HCT116 (cell line): ENCODE measurements around the gene GNG12. TPM values are rescaled to one million over a fixed set of nuclear protein-coding genes. Genes with fewer than 3 reads are reported as not detected.

ENCODE experiments used
- ATAC-seq: fragments of 200-7000 bp; cut with Tn5 transposase; 2 replicates; pipeline ENCODE4 v1.9.1; 2020; ENCODE audit warnings: mild to moderate bottlenecking, moderate library complexity
- BruUV-seq: library from RNA; stranded (reverse); fragments of 400-500 nt; replicated peaks from 2 replicates; lab custom pipeline; 2021; lab: Mats Ljungman, UMichigan
- CTCF ChIA-PET: fragments of 300-600 bp; sonication (Branson Sonifier 250); formaldehyde crosslinking; loops from one replicate; lab custom pipeline; 2021; ENCODE audit warnings: antibody characterized with exemption; lab: Charles Lee
- POLR2A ChIA-PET: fragments of 300-600, 350-600 bp; sonication (Branson Sonifier 250); formaldehyde crosslinking; loops from one replicate; lab custom pipeline; 2021; ENCODE audit warnings: antibody characterized with exemption; lab: Charles Lee
- RAD21 ChIA-PET, 2 experiments: fragments of 300-600 bp; sonication (Branson Sonifier 250); formaldehyde crosslinking; loops; one replicate each; lab custom pipeline; 2023; ENCODE audit warnings: low total read pairs in 2 of 2; ENCODE audit not compliant: uncharacterized antibody in 2 of 2, unreplicated experiment in 2 of 2, low non-redundant PET in 1 of 2; lab: Charles Lee
- DNase-seq: peaks from one replicate; pipeline ENCODE4 v3.0.0-alpha.2; 2010; ENCODE audit warnings: low read depth, low spot score
- H2AFZ ChIP-seq: fragments of 200-600 bp; shearing (Covaris generic), sonication (generic); 2 replicates; pipeline ENCODE4 v1.6.1; 2017; ENCODE audit warnings: low read depth, mixed run types, mixed read lengths, antibody characterized with exemption, low read length; ENCODE audit not compliant: poor library complexity, severe bottlenecking
- H3K27ac ChIP-seq: 2 replicates; pipeline ENCODE4 v1.5.1; 2012; ENCODE audit warnings: low read depth, low read length
- H3K27me3 ChIP-seq: fragments of 200-600 bp; sonication (generic); 2 replicates; pipeline ENCODE4 v1.6.1; 2016; ENCODE audit warnings: mixed run types, low read length, mixed read lengths; ENCODE audit not compliant: insufficient read depth
- H3K36me3 ChIP-seq, 2 experiments: fragments of 200-500 bp in 1 of 2; fragments of 200-600 bp in 1 of 2; sonication (Bioruptor generic) in 1 of 2; sonication (generic) in 1 of 2; 2 replicates each; pipeline versions ENCODE4 v1.5.1 to v1.6.1; 2014 to 2016; ENCODE audit warnings: low read length in 2 of 2, inconsistent platforms in 1 of 2, mixed read lengths in 1 of 2, mixed run types in 1 of 2; ENCODE audit not compliant: insufficient read depth in 2 of 2, control insufficient read depth in 1 of 2
- H3K4me1 ChIP-seq, 2 experiments: fragments of 200-600 bp in 1 of 2; sonication (generic) in 1 of 2; 2 replicates each; pipeline versions ENCODE4 v1.5.1 to v1.6.1; 2012 to 2017; ENCODE audit warnings: low read length in 2 of 2, inconsistent platforms in 1 of 2, mild to moderate bottlenecking in 1 of 2, mixed read lengths in 1 of 2, mixed run types in 1 of 2, moderate library complexity in 1 of 2; ENCODE audit not compliant: insufficient read depth in 2 of 2, control insufficient read depth in 1 of 2
- H3K4me2 ChIP-seq: fragments of 200-600 bp; sonication (generic); 2 replicates; pipeline ENCODE4 v1.6.1; 2017; ENCODE audit warnings: mixed run types, low read length, mixed read lengths
- H3K4me3 ChIP-seq, 2 experiments: fragments of 200-600 bp in 1 of 2; sonication (generic) in 1 of 2; replicated peaks in 1 of 2; 2 replicates each; pipeline ENCODE4 v1.5.1; 2011 to 2016; ENCODE audit warnings: low read length in 2 of 2, control low read depth in 1 of 2, low read depth in 1 of 2, mild to moderate bottlenecking in 1 of 2, mixed read lengths in 1 of 2, mixed run types in 1 of 2
- H3K79me2 ChIP-seq: fragments of 200-600 bp; sonication (generic); 2 replicates; pipeline ENCODE4 v1.6.1; 2017; ENCODE audit warnings: mild to moderate bottlenecking, mixed run types, low read length, moderate library complexity, mixed read lengths; ENCODE audit not compliant: insufficient read depth
- H3K9ac ChIP-seq: fragments of 200-600 bp; sonication (generic); 2 replicates; pipeline ENCODE4 v1.6.1; 2016; ENCODE audit warnings: low read length, mixed read lengths
- H3K9me2 ChIP-seq: fragments of 200-600 bp; sonication (generic), shearing (Covaris generic); 2 replicates; pipeline ENCODE4 v1.6.1; 2017; ENCODE audit warnings: mixed run types, mild to moderate bottlenecking, moderate library complexity; ENCODE audit not compliant: insufficient read depth
- H3K9me3 ChIP-seq, 2 experiments: fragments of 200-500 bp in 1 of 2; fragments of 200-600 bp in 1 of 2; sonication (Bioruptor generic) in 1 of 2; sonication (generic) in 1 of 2; 2 replicates each; pipeline ENCODE4 v1.6.1; 2014 to 2017; ENCODE audit warnings: low read length in 2 of 2, mixed read lengths in 2 of 2, inconsistent platforms in 1 of 2, low read depth in 1 of 2, mild to moderate bottlenecking in 1 of 2, mixed run types in 1 of 2, moderate library complexity in 1 of 2; ENCODE audit not compliant: control insufficient read depth in 1 of 2, insufficient read depth in 1 of 2
- H4K20me1 ChIP-seq: fragments of 200-600 bp; sonication (generic), shearing (Covaris generic); 2 replicates; pipeline ENCODE4 v1.6.1; 2017; ENCODE audit warnings: mixed run types, mild to moderate bottlenecking, moderate library complexity; ENCODE audit not compliant: insufficient read depth
- FOSL1 ChIP-seq: IDR thresholded peaks from 2 replicates; pipeline ENCODE4 v1.6.1; 2012; ENCODE audit warnings: low read depth
- JUND ChIP-seq: IDR thresholded peaks from 2 replicates; pipeline ENCODE4 v1.6.1; 2012
- POLR2AphosphoS5 ChIP-seq: IDR thresholded peaks from 2 replicates; pipeline ENCODE4 v1.6.1; 2011; ENCODE audit warnings: mild to moderate bottlenecking, low read depth, low read length, moderate library complexity
- SIN3A ChIP-seq: IDR thresholded peaks from 2 replicates; pipeline ENCODE4 v1.6.1; 2012; ENCODE audit warnings: low read depth
- SP1 ChIP-seq: IDR thresholded peaks from 2 replicates; pipeline ENCODE4 v1.6.1; 2012; ENCODE audit warnings: low read depth
- intact Hi-C: fragments of 100-400 bp; cut with micrococcal nuclease; formaldehyde crosslinking; loops from 2 replicates; pipeline ENCODE4 v1.10.0; 2022
- total RNA-seq: library from RNA; stranded (reverse); gene quantifications from one replicate; pipeline ENCODE4 v1.2.1, GENCODE V29; 2021; ENCODE audit not compliant: unreplicated experiment
- TF ChIP-seq, protein P1 (sequence below): IDR thresholded peaks from 2 replicates; pipeline ENCODE4 v1.6.1; 2012; ENCODE audit warnings: low read depth
- TF ChIP-seq, protein P2 (sequence below): IDR thresholded peaks from 2 replicates; pipeline ENCODE4 v1.6.1; 2012

The GNG12 gene
- total RNA-seq, 1 experiment from 2014 or later = 49.6 TPM

DNA sequence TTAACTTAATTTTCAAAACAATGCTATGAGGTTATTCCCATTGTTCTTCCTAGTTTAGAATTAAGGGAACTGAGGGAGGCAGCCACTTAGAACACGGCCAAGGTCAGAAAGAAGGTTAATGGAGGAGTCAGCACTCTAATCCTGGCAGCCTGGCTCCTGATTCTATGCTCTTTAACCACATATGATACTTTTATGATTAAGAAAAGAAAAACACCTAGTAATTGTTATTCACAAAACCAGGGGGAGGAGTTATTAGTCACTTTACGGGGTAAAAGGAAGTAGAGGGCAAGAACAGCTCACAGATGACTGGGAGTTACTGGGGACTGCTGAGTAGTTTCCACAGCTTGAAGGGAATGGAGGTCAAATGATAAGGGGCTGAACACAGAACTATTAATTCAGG is 109.6 kb downstream of the GNG12 start:
- Histone ChIP-seq H3K27me3 (no peaks in the 10 kb centered on the region), H3K9me2 (no peaks in the 10 kb centered on the region), H3K27ac (no peak overlapping the region), H3K4me2 (peak overlapping the region; percentile 61), H3K4me1 (peaks cover 31 to 61% of the 10 kb centered on the region in 2 experiments), H3K9me3 (no peaks in the 10 kb centered on the region), H3K79me2 (no peaks in the 10 kb centered on the region), H3K36me3 (no peaks in the 10 kb centered on the region), H3K9ac (0 out of 2 replicates have a peak overlapping the region, but pooled peaks have one; percentile 3), H4K20me1 (no peaks in the 10 kb centered on the region), H3K4me3 (no peak overlapping the region), H2AFZ (no peak overlapping the region)
- ChIA-PET RAD21 (no interaction called here), POLR2A (interaction anchor here (1.0 to 1.3 kb wide), 2 partner anchors 14 to 23 kb away, joined by 3 to 5 read pairs; no protein-coding TSS in a partner anchor), CTCF (no interaction called here)
- no TSS peak for BruUV-seq
- ATAC-seq = peak; percentile 52; the same call in 1 of the 2 replicates
- intact Hi-C loops = no loop called here
- TF ChIP-seq SP1 (peak; percentile 43; the same call in 1 of the 2 replicates), POLR2AphosphoS5 (peak; percentile 46; the same call in 1 of the 2 replicates), JUND (peak; percentile 42), SIN3A (no peak), FOSL1 (peak; percentile 55; the same call in 1 of the 2 replicates)
- TF ChIP-seq, protein P1, sequence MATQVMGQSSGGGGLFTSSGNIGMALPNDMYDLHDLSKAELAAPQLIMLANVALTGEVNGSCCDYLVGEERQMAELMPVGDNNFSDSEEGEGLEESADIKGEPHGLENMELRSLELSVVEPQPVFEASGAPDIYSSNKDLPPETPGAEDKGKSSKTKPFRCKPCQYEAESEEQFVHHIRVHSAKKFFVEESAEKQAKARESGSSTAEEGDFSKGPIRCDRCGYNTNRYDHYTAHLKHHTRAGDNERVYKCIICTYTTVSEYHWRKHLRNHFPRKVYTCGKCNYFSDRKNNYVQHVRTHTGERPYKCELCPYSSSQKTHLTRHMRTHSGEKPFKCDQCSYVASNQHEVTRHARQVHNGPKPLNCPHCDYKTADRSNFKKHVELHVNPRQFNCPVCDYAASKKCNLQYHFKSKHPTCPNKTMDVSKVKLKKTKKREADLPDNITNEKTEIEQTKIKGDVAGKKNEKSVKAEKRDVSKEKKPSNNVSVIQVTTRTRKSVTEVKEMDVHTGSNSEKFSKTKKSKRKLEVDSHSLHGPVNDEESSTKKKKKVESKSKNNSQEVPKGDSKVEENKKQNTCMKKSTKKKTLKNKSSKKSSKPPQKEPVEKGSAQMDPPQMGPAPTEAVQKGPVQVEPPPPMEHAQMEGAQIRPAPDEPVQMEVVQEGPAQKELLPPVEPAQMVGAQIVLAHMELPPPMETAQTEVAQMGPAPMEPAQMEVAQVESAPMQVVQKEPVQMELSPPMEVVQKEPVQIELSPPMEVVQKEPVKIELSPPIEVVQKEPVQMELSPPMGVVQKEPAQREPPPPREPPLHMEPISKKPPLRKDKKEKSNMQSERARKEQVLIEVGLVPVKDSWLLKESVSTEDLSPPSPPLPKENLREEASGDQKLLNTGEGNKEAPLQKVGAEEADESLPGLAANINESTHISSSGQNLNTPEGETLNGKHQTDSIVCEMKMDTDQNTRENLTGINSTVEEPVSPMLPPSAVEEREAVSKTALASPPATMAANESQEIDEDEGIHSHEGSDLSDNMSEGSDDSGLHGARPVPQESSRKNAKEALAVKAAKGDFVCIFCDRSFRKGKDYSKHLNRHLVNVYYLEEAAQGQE = no peak
- TF ChIP-seq, protein P2, sequence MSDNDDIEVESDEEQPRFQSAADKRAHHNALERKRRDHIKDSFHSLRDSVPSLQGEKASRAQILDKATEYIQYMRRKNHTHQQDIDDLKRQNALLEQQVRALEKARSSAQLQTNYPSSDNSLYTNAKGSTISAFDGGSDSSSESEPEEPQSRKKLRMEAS = no peak
- no peak for DNase-seq
